Measurements from ENCODE around the gene SLC37A4. TPM values are rescaled to one million over a fixed set of nuclear protein-coding genes. Genes with fewer than 3 reads are reported as not detected.

The SLC37A4 gene
- total RNA-seq, 1 donor from 2014 or later: 12.1 TPM

DNA sequence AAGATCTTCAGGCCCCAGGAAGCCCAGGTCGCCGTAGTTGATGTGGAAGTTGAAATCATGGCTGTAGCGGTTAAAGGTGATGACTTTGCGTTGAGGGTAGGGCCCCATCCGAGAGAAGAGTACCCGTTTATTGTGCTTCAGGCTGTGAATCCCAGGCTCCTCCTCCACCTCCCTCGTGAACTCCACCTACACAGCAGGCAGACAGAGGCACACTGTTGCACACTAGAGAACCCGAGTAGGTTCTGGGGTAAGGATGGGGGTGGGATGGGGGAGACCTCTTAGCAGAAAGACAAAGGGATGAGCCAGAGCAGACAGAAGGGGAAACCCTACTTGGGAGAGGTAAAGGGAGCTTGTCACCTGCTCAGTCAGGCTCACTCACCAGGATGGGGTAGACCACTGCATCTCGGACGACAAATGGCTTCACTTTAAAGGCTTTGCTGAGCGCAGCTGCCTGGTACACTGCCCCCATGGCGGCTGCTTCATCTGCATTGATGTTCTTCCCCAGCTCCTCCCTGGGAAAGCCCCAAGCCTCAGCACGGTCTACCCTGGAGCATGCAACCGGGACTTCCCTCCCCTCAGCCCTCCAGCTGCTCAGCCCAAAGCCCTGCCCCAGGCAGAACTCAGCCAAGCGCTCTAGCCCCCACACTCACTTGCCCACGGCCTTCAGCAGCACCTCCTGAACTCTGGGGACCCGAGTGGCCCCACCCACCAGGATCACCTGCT, 20.9 kb upstream of the SLC37A4 start:
- peaks cover 95% of the 10 kb centered on the region for H3K36me3 Mint-ChIP-seq (ENCODE audit: low read depth)
- ATAC-seq (ENCODE audit: low read depth) (peak; percentile 85), DNase-seq (peak; percentile 47)
- TF ChIP-seq, protein P1, sequence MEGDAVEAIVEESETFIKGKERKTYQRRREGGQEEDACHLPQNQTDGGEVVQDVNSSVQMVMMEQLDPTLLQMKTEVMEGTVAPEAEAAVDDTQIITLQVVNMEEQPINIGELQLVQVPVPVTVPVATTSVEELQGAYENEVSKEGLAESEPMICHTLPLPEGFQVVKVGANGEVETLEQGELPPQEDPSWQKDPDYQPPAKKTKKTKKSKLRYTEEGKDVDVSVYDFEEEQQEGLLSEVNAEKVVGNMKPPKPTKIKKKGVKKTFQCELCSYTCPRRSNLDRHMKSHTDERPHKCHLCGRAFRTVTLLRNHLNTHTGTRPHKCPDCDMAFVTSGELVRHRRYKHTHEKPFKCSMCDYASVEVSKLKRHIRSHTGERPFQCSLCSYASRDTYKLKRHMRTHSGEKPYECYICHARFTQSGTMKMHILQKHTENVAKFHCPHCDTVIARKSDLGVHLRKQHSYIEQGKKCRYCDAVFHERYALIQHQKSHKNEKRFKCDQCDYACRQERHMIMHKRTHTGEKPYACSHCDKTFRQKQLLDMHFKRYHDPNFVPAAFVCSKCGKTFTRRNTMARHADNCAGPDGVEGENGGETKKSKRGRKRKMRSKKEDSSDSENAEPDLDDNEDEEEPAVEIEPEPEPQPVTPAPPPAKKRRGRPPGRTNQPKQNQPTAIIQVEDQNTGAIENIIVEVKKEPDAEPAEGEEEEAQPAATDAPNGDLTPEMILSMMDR (IDR thresholded peaks at IDR 0.05): no peak
- no peaks in the 10 kb centered on the region for H3K9me3 Mint-ChIP-seq
- peak overlapping the region; percentile 71 for H3K27ac Mint-ChIP-seq
- peaks cover 40% of the 10 kb centered on the region for H3K4me1 Mint-ChIP-seq
- H3K27me3 Mint-ChIP-seq: no peaks in the 10 kb centered on the region
- intact Hi-C loops (cut with micrococcal nuclease): loop anchor here (1.0 to 10.0 kb wide), 3 partner anchors 15 to 57 kb away; partner anchors contain the start of genes CENATAC, SLC37A4 and VPS11
- ChIA-PET CTCF (no interaction called here), POLR2A (interaction anchor here (0.8 to 2.5 kb wide), 8 partner anchors 14 to 70 kb away, joined by 3 to 21 read pairs (median 4); partner anchors contain the start of genes C2CD2L, HINFP, RPS25 and TRAPPC4)
- peak overlapping the region; percentile 39 for H3K4me3 Mint-ChIP-seq

GRCh38 chr11:119049081-119049480, 18.4 kb upstream of the SLC37A4 start:
- ATAC-seq (ENCODE audit: low read depth): no peak
- ChIA-PET CTCF (no interaction called here), POLR2A (interaction anchor here (0.6 kb wide), 1 partner anchor 26 kb away, joined by 6 read pairs; no protein-coding TSS in a partner anchor)
- peaks cover 23% of the 10 kb centered on the region for H3K4me1 Mint-ChIP-seq
- intact Hi-C loops (cut with micrococcal nuclease): no loop called here
- peaks cover 95% of the 10 kb centered on the region for H3K36me3 Mint-ChIP-seq (ENCODE audit: low read depth)
- no peaks in the 10 kb centered on the region for H3K9me3 Mint-ChIP-seq
- H3K27ac Mint-ChIP-seq: no peak overlapping the region
- no peak overlapping the region for H3K4me3 Mint-ChIP-seq
- H3K27me3 Mint-ChIP-seq: no peaks in the 10 kb centered on the region
- TF ChIP-seq, protein P1 (IDR thresholded peaks at IDR 0.05): no peak
- no peak for DNase-seq

DNA sequence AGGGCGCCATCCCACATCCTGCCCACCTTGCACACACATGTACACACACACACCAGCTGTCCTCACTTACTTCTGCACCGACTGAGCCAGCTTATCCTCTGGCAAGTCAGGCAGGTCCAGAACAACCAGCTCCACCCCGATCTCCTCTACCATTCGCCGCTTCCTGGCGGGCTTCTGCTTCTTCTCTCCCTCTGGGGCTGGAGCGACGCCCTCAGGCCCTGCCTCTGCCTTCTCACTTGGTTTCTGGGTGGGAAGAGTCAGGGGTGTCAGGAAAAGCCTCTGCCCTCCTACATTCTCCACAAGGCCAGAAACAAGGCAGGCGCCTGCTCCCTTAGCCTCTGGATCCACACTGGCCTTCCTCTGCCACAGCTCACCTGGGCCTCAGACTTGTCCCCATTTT, 18.0 kb upstream of the SLC37A4 start:
- TF ChIP-seq, protein P1 (IDR thresholded peaks at IDR 0.05): no peak
- Mint-ChIP-seq H3K9me3 (no peaks in the 10 kb centered on the region), H3K36me3 (ENCODE audit: low read depth) (peaks cover 91% of the 10 kb centered on the region), H3K27me3 (no peaks in the 10 kb centered on the region), H3K27ac (no peak overlapping the region), H3K4me3 (no peak overlapping the region), H3K4me1 (peaks cover 23% of the 10 kb centered on the region)
- DNase-seq: no peak
- intact Hi-C loops (cut with micrococcal nuclease): no loop called here
- no peak for ATAC-seq (ENCODE audit: low read depth)
- POLR2A ChIA-PET: interaction anchor here (0.5 to 0.6 kb wide), 2 partner anchors 26 to 37 kb away, joined by 3 to 6 read pairs; no protein-coding TSS in a partner anchor
- CTCF ChIA-PET: no interaction called here

GRCh38 chr11:119047205-119047604, 16.5 kb upstream of the SLC37A4 start:
- CTCF ChIA-PET: no interaction called here
- Mint-ChIP-seq H3K36me3 (ENCODE audit: low read depth) (peaks cover 76% of the 10 kb centered on the region), H3K27me3 (no peaks in the 10 kb centered on the region), H3K27ac (no peak overlapping the region), H3K4me3 (no peak overlapping the region), H3K4me1 (peaks cover 14% of the 10 kb centered on the region), H3K9me3 (no peaks in the 10 kb centered on the region)
- ATAC-seq (ENCODE audit: low read depth) (no peak), DNase-seq (no peak)
- TF ChIP-seq, protein P1 (IDR thresholded peaks at IDR 0.05): no peak
- intact Hi-C loops (cut with micrococcal nuclease): no loop called here
- POLR2A ChIA-PET: interaction anchor here (0.9 to 1.0 kb wide), 2 partner anchors 20 to 62 kb away, joined by 3 read pairs; partner anchors contain the start of gene VPS11

- CTCF ChIA-PET: no interaction called here
- H3K36me3 Mint-ChIP-seq (ENCODE audit: low read depth): peaks cover 69% of the 10 kb centered on the region
- no peak for ATAC-seq (ENCODE audit: low read depth)
Measured at GRCh38 chr11:119046489-119046888, 15.8 kb upstream of the SLC37A4 start.

More at GRCh38 chr11:119046489-119046888, 15.8 kb upstream of the SLC37A4 start:
- H3K4me1 Mint-ChIP-seq: peaks cover 6% of the 10 kb centered on the region
- no peak overlapping the region for H3K27ac Mint-ChIP-seq
- DNase-seq: no peak
- H3K4me3 Mint-ChIP-seq: no peak overlapping the region
- TF ChIP-seq, protein P1 (IDR thresholded peaks at IDR 0.05): no peak
- H3K9me3 Mint-ChIP-seq: no peaks in the 10 kb centered on the region
- POLR2A ChIA-PET: interaction anchor here (0.6 to 0.9 kb wide), 2 partner anchors 15 to 21 kb away, joined by 3 to 5 read pairs; partner anchors contain the start of gene VPS11
- H3K27me3 Mint-ChIP-seq: no peaks in the 10 kb centered on the region
- intact Hi-C loops (cut with micrococcal nuclease): no loop called here
